Mesothelial cell of epicardium (in vitro differentiated cells): Measurements from ENCODE around the gene MLPH. TPM values are rescaled to one million over a fixed set of nuclear protein-coding genes. Genes with fewer than 3 reads are reported as not detected.

Experiments used
- DNase-seq, 2 experiments: peaks; one replicate each; pipeline ENCODE4 v3.0.0; 2021; ENCODE audit warnings: low spot score in 2 of 2; ENCODE audit not compliant: unreplicated experiment in 2 of 2
- H3K27ac Mint-ChIP-seq: 2 replicates; pipeline ENCODE4 v1.8.0; 2021; ENCODE audit warnings: mixed read lengths
- H3K27me3 Mint-ChIP-seq: 2 replicates; pipeline ENCODE4 v1.8.0; 2021; ENCODE audit warnings: low read depth, mixed read lengths
- H3K36me3 Mint-ChIP-seq: 2 replicates; pipeline ENCODE4 v1.8.0; 2021; ENCODE audit warnings: mixed read lengths
- H3K4me1 Mint-ChIP-seq: 2 replicates; pipeline ENCODE4 v1.8.0; 2021; ENCODE audit warnings: mixed read lengths
- H3K4me3 Mint-ChIP-seq: 2 replicates; pipeline ENCODE4 v1.8.0; 2021; ENCODE audit warnings: mild to moderate bottlenecking, moderate library complexity, mixed read lengths
- H3K9me3 Mint-ChIP-seq: 2 replicates; pipeline ENCODE4 v1.8.0; 2021; ENCODE audit warnings: mixed read lengths
- CTCF ChIP-seq: fragments of 200-600 bp; sonication (generic); IDR thresholded peaks from one replicate; pipeline ENCODE4 v1.5.0; 2021; ENCODE audit warnings: antibody characterized with exemption; ENCODE audit not compliant: unreplicated experiment
- total RNA-seq: library from RNA; stranded (reverse); gene quantifications from 3 replicates; pipeline ENCODE4 v1.2.1, GENCODE V29; 2021

The MLPH gene
- total RNA-seq, 1 donor from 2014 or later, result 6.1 TPM

GRCh38 chr2:237517163-237517562, 30.1 kb downstream of the MLPH start:
- no peak for DNase-seq
- Mint-ChIP-seq H3K9me3 (no peaks in the 10 kb centered on the region), H3K27me3 (no peaks in the 10 kb centered on the region)

GRCh38 chr2:237517990-237518389, 30.9 kb downstream of the MLPH start:
- H3K36me3 Mint-ChIP-seq, result no peaks in the 10 kb centered on the region
- no peak overlapping the region for H3K4me3 Mint-ChIP-seq
- no peaks in the 10 kb centered on the region for H3K27me3 Mint-ChIP-seq
- no peaks in the 10 kb centered on the region for H3K9me3 Mint-ChIP-seq
- no peak for DNase-seq
- no peak overlapping the region for H3K27ac Mint-ChIP-seq
- no peak for TF ChIP-seq CTCF
- peaks cover 10% of the 10 kb centered on the region for H3K4me1 Mint-ChIP-seq

More at GRCh38 chr2:237517163-237517562, 30.1 kb downstream of the MLPH start:
- TF ChIP-seq CTCF, result no peak
- peaks cover 11% of the 10 kb centered on the region for H3K4me1 Mint-ChIP-seq
- no peaks in the 10 kb centered on the region for H3K36me3 Mint-ChIP-seq
- no peak overlapping the region for H3K27ac Mint-ChIP-seq
- no peak overlapping the region for H3K4me3 Mint-ChIP-seq

- H3K9me3 Mint-ChIP-seq, result no peaks in the 10 kb centered on the region
- H3K27ac Mint-ChIP-seq, result no peak overlapping the region
- H3K4me3 Mint-ChIP-seq, result no peak overlapping the region
- DNase-seq, result no peak
- no peaks in the 10 kb centered on the region for H3K36me3 Mint-ChIP-seq
- H3K27me3 Mint-ChIP-seq, result no peaks in the 10 kb centered on the region
- peaks cover 7% of the 10 kb centered on the region for H3K4me1 Mint-ChIP-seq
- no peak for TF ChIP-seq CTCF
Observed at GRCh38 chr2:237519506-237520245, 32.6 kb downstream of the MLPH start.

- Mint-ChIP-seq H3K4me3 (no peak overlapping the region), H3K27me3 (no peaks in the 10 kb centered on the region), H3K4me1 (peaks cover 1% of the 10 kb centered on the region), H3K27ac (no peak overlapping the region), H3K9me3 (no peaks in the 10 kb centered on the region), H3K36me3 (no peaks in the 10 kb centered on the region)
- DNase-seq, result no peak
- TF ChIP-seq CTCF, result no peak
Observed at GRCh38 chr2:237520290-237520689, 33.2 kb downstream of the MLPH start.

- no peaks in the 10 kb centered on the region for H3K4me1 Mint-ChIP-seq
- TF ChIP-seq CTCF, result no peak
- H3K4me3 Mint-ChIP-seq, result no peak overlapping the region
- peaks cover 2% of the 10 kb centered on the region for H3K36me3 Mint-ChIP-seq
- no peak overlapping the region for H3K27ac Mint-ChIP-seq
- DNase-seq, result no peak
- H3K9me3 Mint-ChIP-seq, result no peaks in the 10 kb centered on the region
- H3K27me3 Mint-ChIP-seq, result no peaks in the 10 kb centered on the region
Observed at GRCh38 chr2:237524631-237525030, 37.6 kb downstream of the MLPH start.
